ENCODE results near the gene THAP4.
"Not testable (repeated sequence)": the region's sequence is repeated elsewhere in the genome, so short reads cannot be mapped to it uniquely, and the experiment has no call there.

The THAP4 gene

DNA sequence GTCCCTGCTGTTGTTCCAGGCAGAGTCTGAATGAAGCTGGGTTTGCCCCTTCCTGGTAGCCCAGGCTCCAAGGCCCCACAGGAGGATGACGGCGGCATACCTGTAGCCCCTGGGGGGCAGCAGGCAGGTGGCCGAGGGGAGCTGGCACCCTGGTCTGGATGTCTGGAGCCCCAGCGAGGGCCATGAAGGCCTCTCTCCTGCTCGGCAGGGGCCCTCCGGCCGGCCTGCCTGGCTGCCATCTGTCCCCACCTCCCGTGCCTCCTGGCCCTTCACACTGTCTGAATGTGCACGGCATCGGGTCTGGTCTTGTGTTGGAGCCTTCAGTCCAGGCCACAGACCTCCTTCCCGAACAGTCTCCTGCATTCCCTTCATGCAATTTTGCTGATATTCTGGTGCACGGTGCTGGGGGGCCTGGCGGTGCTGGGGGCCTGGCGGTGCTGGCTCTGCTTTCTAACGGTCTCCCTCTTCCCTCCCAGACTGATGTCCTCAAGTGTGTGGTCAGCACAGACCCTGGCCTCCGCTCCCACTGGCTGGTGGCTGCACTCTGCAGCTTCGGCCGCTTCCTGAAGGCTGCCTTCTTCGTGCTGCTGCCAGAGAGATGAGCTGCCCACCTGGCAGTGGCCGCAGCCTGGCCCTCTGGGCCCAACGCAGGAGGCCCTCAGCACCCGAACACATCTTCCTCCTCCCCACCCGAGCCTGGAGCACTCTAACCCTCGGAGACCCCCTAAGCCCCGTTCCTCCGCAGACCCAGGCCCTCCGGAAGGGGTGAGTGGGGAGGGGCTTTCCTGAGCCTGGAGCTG lies 64.9 kb downstream of the THAP4 start:
- TF ChIP-seq, protein P1, sequence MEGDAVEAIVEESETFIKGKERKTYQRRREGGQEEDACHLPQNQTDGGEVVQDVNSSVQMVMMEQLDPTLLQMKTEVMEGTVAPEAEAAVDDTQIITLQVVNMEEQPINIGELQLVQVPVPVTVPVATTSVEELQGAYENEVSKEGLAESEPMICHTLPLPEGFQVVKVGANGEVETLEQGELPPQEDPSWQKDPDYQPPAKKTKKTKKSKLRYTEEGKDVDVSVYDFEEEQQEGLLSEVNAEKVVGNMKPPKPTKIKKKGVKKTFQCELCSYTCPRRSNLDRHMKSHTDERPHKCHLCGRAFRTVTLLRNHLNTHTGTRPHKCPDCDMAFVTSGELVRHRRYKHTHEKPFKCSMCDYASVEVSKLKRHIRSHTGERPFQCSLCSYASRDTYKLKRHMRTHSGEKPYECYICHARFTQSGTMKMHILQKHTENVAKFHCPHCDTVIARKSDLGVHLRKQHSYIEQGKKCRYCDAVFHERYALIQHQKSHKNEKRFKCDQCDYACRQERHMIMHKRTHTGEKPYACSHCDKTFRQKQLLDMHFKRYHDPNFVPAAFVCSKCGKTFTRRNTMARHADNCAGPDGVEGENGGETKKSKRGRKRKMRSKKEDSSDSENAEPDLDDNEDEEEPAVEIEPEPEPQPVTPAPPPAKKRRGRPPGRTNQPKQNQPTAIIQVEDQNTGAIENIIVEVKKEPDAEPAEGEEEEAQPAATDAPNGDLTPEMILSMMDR (conservative IDR thresholded peaks at IDR 0.05) = no peak
- no peak overlapping the region for H3K27ac ChIP-seq

DNA sequence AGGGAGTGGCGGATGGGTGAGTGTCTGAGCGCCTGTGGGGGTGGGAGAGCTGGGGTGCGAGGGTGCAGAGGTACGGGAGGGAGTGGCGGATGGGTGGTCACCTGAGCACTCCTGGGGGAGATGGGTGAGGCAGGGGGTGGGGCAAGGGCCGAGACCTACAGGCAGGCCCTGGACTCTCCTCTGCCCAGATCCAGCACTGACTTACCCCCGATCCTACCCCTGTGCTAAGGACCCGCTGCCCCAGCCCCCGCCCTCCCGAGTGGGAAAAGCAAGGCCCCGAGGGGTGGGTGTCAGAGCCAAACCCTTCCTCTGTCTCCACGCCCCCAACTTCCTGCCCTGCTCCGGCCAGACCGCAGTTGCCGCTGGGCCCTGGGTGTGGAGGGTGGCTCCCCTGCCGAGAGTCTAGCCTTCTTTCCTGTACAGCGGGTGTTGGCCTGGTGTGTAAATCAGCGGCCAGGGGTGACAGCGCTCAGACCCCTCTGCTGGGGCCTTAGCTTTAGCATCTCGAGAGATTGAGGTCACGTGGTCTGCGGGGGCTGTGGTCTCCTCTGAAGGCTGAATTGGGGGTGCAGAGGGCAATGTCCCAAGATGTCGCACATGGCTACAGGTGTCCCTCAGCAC lies 65.9 kb downstream of the THAP4 start:
- H3K27ac ChIP-seq = no peak overlapping the region
- TF ChIP-seq, protein P1 (conservative IDR thresholded peaks at IDR 0.05) = no peak

DNA sequence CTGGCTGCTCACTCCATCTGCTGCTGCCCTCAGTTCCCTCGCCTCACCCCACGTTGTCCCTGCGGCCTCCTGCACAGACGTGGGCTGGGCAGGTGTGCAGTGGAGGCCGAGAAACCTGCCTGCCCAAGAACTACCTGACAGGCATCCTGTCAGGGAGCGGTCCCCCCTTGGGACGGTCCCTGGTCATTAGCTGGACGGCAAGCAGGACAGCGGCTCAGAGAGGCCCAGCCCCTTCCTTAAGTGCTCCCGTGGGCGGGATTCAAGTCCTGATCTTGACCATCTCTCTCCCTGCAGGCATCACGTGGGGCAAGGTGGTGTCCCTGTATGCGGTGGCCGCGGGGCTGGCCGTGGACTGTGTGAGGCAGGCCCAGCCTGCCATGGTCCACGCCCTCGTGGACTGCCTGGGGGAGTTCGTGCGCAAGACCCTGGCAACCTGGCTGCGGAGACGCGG lies 67.1 kb downstream of the THAP4 start:
- TF ChIP-seq, protein P1 (conservative IDR thresholded peaks at IDR 0.05) = no peak
- no peak overlapping the region for H3K27ac ChIP-seq

DNA sequence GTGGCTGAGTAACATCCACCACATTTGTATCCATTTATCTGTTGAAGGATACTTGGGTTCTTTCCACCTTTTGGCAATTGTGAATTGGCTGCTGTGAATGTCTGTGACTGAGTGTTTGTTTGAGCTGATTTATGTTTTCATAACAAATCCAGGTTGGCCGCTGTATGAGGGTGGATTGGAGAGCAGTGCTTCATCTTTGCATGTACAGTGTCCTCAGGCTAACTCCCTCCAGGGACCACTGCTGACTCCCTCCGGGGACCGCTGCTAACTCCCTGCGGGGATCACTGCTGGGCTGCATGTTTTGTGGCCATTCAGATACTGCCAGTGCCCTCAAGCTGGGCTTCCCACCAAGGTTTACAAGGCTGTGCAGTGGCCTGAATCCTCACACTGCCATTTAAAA lies 68.2 kb downstream of the THAP4 start:
- TF ChIP-seq, protein P1 (conservative IDR thresholded peaks at IDR 0.05) = no peak
- H3K27ac ChIP-seq = no peak overlapping the region

DNA sequence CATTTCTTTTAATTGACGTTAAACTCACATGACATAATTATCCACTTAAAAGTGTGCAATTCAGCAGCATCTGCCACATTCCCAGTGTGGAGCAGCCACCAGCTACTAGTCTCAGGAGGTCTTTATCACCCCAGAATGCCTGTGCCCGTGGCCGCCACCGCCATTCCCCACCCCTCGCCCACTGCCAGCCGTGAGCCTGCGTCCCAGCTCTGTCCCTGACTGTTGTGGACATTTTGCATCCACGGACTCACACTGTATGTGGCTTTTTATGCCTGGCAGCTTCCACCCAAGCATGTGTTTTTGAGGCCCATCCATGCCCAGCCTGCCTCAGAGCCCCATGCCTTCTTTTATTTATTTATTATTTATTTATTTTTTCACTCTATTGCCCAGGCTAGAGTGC lies 69.2 kb downstream of the THAP4 start:
- H3K27ac ChIP-seq = no peak overlapping the region
- TF ChIP-seq, protein P1 (conservative IDR thresholded peaks at IDR 0.05) = no peak

DNA sequence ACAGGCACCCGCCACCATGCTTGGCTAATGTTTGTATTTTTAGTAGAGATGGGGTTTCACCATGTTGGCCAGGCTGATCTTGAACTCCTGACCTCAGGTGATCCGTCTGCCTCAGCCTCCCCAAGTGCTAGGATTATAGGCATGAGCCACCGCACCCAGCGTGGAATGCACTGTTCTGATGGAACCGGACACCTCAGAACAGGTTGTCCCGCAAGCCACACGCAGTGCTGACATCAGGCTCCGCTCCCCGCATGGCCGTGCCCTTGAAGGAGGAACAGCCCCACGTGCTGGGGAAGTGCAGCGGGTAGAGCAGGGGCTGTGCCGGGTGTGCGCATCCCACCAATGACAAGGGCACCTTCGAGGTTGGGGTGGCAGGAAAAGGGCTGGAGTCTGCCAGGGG lies 69.7 kb downstream of the THAP4 start:
- not testable (repeated sequence) for H3K27ac ChIP-seq

DNA sequence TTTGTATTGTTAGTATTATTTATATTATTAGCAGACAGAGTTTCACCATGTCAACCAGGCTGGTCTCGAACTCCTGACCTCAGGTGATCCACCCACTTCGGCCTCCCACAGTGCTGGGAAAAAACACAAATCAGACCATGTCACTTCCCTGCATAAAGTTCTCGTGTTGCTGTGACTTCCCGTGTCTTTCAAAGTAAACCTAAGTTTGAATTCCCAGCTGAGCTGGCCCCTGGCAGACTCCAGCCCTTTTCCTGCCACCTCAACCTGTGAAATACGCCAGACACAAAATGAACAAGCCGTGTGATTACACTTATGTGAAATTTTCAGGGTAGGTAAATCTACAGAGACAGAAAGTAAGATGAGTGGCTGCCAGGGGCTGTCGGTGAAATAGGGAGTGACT lies 70.5 kb downstream of the THAP4 start:
- no peak overlapping the region for H3K27ac ChIP-seq
- TF ChIP-seq, protein P1 (conservative IDR thresholded peaks at IDR 0.05) = no peak

DNA sequence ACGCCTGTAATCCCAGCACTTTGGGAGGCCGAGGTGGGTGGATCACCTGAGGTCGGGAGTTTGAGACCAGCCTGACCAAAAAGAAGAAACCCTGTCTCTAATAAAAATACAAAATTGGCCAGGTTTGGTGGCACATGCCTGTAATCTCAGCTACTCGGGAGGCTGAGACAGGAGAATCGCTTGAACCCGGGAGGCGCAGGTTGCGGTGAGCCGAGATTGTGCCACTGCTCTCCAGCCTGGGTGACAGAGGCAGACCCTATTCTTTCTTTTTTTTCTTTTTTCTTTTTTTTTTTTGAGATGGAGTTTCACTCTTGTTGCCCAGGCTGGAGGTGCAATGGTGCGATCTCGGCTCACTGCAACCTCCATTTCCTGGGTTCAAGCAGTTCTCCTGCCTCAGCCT lies 70.9 kb downstream of the THAP4 start:
- H3K27ac ChIP-seq = not testable (repeated sequence)

All from VCaP (cell line).